Choroid plexus epithelial cell (primary cell): ENCODE measurements around the gene SAMM50.

ENCODE experiments used
- DNase-seq: peaks from one replicate; pipeline ENCODE4 v3.0.0-alpha.2; 2010; ENCODE audit warnings: low read depth
- H3K4me3 ChIP-seq: 2 replicates; pipeline ENCODE4 v1.5.1; 2011; ENCODE audit warnings: low read depth, mild to moderate bottlenecking, control low read depth, low read length, moderate library complexity
- CTCF ChIP-seq: conservative IDR thresholded peaks from 2 replicates; pipeline ENCODE4 v1.5.1; 2011; ENCODE audit warnings: low read depth, mild to moderate bottlenecking, control low read depth, inconsistent platforms, low read length, moderate library complexity

Gene SAMM50

DNA sequence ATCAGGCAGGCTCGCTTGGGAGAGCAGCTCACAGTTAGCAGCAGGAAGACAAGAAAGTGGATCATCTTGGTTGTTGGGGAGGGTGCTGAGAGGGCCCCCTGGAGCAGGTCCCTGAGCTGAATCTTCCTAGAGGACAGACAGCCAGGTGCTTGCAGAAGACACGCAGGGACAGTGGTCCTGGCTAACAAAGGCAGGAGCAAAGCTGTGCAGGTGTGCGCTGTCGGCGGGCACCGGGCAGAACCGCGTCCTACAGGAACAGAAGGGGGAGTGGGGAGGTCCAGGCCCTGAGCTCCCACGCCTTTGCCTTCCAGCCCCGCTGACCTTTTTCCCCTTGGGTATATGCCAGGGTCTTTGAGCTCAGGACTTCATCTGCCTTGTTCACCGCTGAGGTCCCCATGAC is 38.8 kb downstream of the SAMM50 start:
- no peak for TF ChIP-seq CTCF
- no peak overlapping the region for H3K4me3 ChIP-seq
- DNase-seq = no peak

DNA sequence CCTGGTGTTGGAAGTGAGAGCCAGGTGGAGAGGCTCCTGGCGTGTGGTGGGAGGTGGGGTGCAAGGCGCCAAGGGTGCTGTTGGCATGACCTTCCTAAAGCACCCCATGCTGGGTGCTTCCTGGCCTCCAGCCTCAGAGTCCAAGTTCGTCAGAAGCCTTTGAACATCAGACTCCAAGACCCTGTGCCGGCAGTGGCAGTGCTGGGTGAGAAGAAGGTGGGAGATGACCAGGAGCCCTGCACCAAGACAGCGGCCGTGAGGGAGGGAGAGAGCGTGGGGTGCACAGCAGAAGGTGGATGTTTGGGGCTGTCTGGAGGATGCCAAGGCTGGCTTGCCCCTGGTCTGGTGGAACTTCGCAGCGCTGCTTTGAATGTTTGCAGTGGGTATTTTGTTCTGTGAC is 39.2 kb downstream of the SAMM50 start:
- no peak for TF ChIP-seq CTCF
- no peak for DNase-seq
- no peak overlapping the region for H3K4me3 ChIP-seq

DNA sequence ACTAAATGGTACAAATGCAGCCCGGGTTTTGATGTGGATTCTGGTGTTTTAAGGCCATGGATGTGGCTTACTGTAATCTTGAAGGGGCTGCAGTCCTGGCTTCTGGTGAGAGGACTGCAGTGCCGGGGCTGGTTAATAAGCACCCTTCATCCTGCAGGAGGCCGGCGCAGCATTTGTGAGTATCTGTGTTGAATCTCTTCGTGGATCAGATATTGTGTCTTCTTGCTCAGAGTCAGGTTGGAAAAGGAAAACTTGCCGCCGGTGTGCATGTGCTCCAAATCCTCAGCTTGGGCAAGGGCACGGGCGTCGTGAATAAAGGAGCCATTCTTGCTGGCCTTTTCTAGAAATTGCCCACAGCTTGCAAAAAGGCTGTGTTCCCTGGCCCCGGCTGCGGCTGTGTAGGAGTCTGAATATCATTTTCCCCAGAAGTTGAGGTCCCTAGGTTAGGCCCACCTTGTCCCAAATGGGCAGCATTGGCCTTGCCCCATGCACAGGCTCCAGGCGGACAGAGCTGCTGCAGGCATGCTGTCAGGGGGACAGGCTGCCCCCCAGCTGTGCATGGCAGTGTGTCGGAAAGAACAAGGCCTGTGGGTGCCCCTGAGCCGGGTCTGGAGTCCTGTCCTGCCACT is 39.9 kb downstream of the SAMM50 start:
- TF ChIP-seq CTCF = no peak
- DNase-seq = no peak
- H3K4me3 ChIP-seq = no peak overlapping the region

- DNase-seq = no peak
- no peak for TF ChIP-seq CTCF
- H3K4me3 ChIP-seq = no peak overlapping the region
Measured at GRCh38 chr22:43995798-43996169, 40.5 kb downstream of the SAMM50 start.

DNA sequence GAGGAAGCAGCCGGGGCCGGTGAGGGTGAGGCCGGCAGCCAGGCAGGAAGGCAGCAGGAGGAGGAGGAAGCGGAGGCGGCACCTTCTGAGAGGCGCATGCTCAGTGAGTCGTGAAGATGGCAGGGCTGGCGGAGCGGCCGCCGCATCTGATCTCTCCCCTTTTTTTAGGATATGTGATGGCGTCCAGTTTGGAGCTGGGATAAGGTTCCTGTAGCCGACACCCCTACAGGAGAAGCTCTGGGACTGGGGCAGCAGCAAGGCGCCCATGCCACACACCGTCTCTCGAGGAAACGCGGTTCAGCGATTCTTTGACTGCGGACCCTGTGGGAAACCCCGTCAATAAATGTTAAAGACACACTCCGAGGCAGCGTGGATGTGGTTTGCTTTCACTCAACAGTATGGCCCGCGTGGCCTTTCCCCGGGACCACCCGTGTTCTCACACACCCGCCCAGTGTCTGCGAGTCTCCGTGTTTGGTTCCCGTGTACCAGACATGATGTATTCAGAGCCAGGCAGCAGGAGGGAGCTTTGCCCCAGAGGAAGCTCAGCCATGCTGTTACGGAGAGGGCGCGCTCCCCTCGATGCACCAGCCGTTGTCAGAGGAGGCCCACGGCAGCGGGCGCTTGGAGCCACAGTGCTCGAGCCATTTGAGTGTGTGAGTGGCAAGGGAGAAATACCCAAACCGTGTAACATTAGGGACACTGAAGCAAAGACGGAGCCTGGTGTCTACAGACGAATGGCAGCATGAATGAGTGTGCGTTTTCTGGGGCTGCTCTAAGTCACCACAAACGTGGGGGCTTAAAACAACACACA is 41.1 kb downstream of the SAMM50 start:
- no peak overlapping the region for H3K4me3 ChIP-seq
- TF ChIP-seq CTCF = no peak
- DNase-seq = no peak

- DNase-seq = no peak
- no peak overlapping the region for H3K4me3 ChIP-seq
Measured at GRCh38 chr22:43996981-43997265, 41.7 kb downstream of the SAMM50 start.

More at GRCh38 chr22:43996981-43997265, 41.7 kb downstream of the SAMM50 start:
- TF ChIP-seq CTCF = no peak
